HG03521 (cell line): ENCODE data around the gene WDFY4.

Experiments used
- ATAC-seq: cut with Tn5 transposase; IDR thresholded peaks from one replicate; pipeline ENCODE4 v1.9.1; 2021; ENCODE audit warnings: mild to moderate bottlenecking, moderate library complexity; ENCODE audit not compliant: unreplicated experiment

WDFY4 gene

DNA sequence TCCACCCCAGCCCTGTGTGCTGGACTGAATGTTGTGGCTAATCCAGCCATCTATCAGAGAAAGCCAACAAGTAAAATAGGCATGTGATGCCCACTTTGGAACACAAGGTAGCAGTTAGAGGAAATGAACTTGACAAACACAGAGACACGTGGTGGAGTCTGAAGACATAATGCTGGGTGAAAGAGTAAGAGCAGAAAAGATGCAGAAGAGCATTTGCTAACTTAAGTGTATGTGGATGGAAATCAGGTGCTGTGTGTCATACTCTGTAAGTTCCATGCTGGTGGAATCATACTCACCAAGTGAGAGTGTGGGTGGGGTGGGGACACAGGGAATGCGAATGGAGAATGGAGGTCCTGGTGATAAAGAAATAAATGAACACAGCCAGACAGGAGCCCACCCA, 22.8 kb downstream of the WDFY4 start:
- ATAC-seq: no peak

DNA sequence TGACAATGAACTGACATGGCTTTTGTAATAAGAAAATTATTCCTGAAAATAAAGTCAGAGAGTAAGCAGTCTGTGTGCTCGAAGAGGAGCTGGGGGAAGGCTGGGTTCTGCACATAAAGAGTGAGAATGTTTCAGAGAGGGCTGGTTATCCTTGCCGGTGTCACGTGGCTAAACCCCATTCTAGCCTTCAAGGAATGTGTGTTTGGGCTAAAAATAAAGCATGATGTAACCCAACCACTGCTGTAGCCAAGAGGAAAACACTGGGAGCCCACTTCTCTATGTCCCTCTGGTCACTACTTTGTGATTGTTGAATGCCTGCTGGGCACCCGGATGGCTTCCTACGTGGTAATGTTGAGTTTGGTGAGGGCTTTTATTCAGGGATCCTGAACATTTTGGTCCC, 23.5 kb downstream of the WDFY4 start:
- no peak for ATAC-seq

DNA sequence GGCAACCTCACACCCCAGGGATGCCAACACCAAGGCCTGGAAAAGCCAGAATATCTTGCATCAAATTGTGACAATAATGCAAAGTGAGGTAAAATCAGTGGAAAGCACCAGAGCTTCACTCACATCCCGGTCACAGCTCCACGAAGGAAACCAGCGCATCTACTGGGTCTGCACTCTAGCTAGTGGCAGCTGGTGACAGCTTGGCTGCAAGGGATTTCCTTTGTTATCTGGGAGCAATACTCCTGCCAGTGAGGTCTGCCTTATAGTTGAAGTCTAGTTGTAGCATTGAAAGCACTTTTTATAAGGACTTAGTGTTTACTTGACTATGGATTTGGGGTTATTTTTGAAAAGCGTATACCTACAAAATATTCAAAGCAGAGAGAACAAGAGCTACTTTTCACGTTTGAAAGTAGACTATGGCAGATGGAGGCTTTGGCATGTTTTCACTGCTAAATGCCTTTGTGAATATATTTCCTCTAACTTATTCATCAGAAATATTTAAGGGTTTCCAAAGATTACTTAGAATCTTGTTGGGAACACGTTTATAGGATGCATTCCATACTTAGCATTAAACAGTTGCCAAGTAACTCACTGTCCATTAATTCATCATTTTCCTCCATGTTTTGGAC, 26.1 kb downstream of the WDFY4 start:
- no peak for ATAC-seq

DNA sequence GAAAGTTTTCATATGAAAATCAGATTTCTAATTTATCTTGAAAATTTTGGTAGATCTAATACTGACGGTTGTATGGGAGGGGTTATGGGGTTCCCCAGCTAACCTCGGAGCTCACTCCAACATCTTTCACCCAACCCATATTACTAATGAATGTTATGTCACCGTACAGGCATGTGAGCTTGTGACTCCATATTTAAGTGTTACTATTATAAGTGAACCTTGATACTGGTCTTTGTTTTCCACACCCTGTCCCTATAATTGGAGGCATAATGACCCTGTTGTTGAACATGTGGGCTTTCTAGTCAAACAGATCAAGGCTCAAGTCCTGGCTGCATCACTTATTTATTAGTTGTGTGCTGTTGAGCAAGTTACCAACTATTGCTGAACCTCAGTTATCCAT, 27.2 kb downstream of the WDFY4 start:
- no peak for ATAC-seq

DNA sequence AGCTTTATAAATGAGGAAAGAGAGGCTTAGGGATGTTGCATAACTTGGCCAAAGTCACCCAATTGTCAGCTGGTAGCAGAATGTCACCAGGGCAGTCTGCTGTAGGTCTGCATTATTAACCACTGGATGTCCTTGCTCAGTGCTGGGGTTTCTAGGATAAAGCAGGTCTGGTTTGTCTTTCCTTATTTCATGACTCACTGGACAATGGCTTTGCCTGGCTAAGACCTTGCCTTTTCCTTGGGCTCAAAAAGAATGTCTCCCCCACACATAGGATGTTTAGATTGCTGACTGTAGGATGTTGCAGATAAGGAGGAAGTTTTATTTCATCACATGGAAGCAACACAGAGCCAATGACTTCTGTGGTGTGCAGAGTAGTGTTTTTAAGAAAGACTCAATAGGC, 29.4 kb downstream of the WDFY4 start:
- no peak for ATAC-seq

DNA sequence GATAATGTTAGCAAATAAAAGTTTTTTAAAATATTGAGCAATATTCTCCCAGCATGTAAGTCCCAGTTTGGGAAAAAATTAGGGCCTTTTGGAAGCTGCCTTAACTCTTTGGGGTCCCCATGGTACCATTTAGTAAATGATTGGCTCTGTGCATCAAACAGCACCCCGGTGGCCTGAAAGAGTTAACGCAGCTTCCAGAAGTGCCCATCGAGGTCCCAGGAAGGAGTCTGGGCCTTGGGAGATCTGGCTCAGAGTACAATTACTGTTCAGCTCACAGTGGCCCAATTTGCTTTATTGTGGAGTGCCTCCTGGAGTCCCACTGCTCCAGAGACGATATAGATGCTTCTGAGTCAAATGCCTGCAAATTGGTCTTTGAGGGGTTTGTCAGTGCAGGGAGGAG, 31.7 kb downstream of the WDFY4 start:
- ATAC-seq: no peak

DNA sequence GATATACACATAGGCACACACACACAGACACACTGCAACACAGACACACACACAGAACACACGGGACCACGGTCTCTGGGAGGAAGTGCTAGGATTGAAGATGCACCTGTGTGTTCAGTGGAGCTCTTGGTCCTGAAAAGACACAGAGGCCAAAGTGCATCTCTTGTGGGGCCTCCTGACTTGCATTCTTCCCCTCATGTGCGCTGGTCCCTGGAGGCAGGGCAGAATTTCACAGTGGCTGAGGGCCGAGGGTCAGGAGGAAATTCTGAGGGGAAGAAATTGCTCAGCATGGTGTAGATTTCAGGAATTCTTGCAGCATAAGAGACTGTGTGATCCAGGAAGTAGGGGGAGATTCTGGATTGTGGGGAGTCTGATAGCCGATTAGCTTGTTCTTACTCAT, 35.9 kb downstream of the WDFY4 start:
- ATAC-seq: no peak

DNA sequence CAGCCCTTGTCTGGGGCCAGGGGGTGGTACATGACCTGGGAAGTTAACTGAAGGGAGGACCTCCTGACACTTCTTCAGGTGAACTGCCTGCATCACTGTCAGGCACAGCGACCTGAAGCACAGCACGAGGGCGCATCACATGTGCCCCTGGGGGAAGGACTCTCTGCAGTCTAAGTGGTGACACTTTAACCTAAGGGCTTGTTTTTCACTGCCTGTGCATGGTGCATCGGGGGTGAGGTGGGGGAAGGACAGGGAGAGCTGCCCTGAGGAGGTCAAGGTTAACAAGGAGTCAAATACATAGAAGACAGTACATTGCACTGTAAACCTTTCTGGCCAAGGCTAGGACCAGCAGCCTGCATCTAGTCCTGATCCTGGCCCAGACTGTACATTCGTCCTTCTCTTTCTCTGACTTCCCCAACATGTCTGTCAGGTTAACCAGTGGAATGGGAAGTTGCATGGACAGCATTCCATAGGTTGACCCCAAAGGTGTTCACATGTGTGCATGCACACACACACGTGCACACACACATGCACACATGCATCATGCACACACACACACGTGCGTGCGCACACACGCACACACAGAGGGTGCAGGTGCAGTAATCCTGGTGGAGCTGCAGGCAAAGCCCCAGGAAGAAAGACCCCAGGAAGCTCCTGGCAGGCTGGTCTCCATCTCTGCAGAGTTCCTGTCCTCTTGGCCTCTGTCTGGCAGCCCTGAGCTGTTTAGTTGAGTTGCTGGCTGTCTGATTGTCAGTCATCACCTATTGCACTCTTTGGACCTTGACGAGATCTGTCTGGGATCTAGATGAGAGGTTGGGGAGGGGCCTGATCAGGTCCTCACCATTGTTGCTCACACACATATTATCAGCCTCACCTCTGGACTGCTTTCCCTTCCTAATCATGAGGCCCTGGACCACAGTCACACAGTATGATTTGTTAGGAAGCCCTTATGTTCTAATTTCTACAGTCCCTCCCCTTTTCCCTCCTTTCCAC, 37.8 kb downstream of the WDFY4 start:
- ATAC-seq: no peak

DNA sequence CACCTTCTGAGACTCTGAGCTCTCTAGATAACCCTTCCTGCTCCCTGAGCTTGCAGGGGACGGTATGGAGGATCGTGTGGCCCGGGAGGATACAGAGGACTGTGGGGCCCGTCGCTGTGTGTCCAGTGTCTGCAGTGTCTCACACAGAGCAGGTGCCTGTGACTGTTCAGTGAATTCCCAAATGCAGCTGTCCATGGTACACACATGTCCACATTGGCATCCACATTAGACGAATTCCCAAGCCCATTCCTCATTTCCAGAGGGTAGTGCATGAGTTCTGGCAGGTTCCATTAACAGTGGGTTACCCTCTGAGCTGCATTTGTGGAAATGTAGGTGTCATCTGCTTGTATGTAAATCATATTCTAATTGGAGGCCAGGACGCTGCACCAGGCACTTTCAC, 39.5 kb downstream of the WDFY4 start:
- no peak for ATAC-seq

DNA sequence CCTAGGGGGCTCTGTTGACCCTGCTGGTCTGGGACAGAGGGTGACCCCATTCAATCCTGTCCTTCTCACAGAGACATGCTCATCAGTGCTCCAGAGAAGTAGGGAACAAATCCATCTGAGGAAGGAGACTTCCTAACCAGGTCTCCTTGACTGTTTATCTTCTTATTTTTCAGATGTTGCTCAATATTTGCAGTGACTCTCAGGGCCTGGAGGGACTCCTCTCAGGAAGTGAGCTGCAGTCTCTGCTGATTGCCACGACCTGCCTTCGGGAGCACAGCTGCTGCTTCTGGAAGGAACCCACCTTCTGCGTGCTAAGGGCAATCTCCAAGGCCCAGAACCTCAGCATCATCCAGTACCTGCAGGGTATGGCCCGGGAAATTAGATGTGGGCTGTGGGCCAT, 41.0 kb downstream of the WDFY4 start:
- no peak for ATAC-seq

DNA sequence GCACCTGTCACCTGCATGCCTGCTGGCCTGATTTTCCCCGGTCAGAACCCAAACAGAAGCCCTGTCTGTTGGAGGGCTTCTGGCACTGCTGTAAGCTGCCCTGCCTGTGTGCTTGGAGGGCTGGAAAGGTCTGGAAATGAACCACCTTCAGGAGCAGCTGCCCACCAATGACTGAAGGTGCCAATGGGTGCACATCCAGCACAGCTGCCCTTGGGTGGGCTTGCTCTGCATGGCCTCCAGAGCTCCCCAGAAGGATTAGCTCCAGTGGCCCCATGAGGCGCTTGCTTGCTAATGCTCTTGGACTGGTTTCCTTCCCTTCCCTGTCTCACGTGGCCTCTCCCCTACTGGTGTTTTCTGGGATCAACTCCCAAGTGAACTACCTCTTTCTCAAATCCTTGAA, 43.2 kb downstream of the WDFY4 start:
- no peak for ATAC-seq

DNA sequence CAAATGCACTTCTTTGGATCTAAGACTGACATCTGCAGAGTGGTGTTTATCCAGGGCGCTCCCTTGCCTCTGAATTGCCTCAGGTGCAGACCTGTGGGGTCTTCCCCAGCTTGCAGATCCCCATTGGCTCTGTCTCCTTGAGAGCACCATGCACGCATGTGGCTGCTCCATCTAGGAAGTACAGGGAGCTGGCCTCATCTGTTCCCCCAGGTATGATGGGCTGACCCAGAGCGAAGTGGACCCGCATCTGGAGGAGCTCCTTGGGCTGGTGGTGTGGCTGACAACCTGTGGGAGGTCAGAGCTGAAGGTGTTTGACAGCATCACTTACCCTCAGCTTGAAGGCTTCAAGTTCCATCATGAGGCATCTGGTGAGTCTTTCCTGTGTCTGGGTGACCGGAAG, 44.5 kb downstream of the WDFY4 start:
- ATAC-seq: no peak

DNA sequence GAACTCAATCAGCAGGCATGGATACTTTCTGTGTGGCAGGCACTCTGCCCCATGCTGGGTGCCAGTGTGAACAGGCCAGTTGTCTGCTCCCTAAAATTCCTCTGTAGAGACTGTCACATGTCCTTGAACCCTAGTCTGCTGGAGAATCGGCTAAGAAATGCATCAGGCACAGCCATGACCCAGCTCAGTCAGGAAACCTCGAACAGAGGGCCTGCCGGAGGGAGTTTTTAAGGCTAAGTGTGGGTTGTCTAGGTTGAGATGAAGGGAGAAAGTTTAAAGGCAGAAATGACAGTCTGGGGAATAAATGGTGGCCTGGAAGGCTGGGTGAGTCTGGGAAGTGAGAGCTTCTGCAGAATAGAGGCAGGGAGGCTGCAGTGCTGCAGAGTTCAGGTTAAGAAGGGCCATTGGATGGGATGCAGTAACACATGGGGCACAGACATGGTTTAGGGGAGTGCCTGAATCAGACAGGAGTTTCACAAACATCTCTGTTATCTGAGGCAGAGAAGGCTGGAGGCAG, 45.3 kb downstream of the WDFY4 start:
- no peak for ATAC-seq

DNA sequence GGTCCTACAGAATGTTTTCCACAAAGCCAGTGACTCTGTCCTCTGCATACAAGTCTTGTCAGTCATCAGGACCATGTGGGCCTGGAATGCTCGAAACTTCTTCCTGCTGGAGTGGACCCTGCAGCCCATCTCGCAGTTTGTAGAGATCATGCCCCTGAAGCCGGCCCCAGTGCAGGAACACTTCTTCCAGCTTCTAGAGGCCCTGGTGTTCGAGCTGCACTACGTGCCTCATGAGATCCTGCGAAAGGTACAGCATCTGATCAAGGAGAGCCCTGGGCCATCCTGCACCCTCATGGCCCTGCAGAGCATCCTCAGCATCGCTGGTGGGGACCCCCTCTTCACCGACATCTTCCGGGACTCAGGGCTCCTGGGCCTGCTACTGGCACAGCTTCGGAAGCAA, 46.5 kb downstream of the WDFY4 start:
- no peak for ATAC-seq

DNA sequence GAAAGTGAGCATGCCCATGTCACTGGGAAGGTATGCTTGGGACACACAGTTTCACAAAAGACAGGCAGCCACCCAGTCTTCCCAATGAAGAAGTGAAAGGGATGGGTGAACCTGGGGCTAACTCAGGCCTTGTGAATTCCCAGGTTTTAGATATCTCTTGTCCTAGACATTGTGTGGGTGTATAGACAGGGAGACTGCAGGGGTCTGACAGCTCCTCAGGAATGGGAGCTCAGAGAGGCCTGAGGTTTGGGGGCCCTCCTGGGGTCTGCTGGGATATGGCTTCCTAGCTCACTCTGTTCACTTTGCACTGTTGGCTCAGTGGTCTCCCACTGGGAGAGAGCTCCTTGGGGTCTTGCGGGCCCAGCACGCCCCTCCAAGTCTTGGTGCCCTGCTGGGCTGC, 47.0 kb downstream of the WDFY4 start:
- no peak for ATAC-seq

DNA sequence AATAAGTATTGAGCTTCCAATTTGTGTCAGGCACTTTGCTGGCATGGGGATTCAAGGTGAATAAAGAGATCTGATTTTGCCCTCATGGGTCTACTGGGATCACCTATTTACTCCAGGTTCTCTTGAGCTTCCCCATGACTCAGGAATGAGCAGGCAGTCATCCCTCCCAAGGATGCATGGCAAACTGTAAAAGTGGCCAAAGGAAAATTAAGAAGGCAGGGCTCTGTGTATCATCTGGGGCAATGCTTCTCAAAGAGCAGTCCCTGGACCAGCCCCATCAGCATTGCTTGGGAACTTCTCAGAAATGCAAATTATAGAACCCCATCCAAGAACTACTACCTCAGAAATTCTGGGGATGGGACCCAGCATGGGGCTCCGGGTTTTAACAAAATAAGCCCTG, 48.7 kb downstream of the WDFY4 start:
- no peak for ATAC-seq

DNA sequence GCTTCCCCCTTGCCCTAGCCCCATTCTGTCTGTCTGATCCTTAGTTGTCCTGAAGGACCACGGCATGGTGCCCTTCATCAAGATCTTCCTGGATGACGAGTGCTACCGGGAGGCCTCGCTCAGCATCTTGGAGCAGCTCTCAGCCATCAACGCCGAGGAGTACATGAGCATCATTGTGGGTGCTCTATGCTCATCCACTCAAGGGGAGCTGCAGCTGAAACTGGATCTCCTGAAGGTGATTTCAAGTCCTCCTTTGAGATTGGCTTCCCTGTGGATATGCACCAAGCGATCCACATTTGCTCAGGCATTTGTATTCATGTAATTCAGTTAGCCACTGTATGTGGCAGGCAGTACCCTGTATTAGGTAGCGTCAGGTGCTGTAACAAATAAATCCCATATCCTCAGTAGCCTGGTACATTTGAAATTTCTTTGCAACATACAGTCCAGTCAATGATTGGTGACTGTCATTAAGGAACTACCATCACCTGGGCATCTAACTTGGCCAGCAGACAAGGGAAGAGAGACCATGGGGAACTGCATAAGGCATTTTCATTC, 51.2 kb downstream of the WDFY4 start:
- ATAC-seq: no peak

DNA sequence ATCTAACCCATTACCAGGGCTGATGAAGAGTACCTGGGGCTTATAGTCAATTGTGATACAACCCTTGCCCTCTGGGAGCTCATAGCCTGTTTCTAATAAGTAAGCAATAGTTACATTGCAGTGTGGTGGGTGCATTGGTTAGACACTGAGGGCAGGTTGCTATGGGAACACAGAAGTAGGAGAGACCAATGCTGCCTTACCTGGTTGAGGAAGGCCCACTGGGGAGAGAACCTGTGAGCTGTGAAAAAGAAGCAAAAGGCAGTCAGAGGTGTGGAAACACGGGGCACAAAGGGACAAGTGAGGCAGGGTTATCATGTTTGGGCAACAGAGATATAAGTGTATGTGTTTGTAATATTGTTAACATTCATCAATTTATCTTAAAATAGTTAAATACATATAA, 51.9 kb downstream of the WDFY4 start:
- ATAC-seq: no peak

DNA sequence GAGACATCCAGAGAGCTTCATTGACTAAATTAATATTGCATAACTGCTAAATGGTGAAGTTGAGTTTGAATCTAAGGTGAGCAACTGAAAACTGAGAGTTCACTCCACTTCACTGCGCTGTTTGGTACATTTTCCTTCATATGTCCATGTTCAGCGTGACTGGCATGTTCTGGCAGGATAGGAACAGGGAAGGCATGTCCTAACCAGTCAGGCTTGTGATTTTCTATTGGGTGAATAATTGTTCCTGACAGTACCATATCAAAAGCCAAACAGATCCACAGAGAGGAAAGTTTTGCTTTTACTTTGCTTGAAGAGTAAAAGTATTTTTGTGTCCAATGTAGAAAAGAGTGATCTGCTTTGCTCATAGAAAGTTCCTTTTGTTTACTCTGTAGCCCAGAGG, 53.2 kb downstream of the WDFY4 start:
- ATAC-seq: no peak

DNA sequence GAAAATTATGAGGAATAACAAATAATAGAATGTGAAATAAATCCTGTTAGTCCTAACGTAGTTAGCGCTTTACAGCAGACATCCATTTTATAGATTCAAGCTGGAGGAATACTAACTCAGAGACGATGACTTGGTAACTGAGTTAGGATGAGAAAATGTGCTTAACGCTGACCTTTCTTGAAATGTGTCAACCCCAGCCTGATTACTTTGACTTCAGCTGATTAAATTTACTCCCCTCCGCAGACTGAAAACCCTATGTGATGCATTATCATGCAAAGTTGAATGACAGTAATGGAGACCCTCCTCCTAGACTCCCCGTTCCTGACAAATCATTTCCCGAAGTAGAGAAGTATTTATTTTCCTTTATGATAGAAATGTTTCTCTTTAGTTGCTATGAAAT, 54.5 kb downstream of the WDFY4 start:
- ATAC-seq: no peak

DNA sequence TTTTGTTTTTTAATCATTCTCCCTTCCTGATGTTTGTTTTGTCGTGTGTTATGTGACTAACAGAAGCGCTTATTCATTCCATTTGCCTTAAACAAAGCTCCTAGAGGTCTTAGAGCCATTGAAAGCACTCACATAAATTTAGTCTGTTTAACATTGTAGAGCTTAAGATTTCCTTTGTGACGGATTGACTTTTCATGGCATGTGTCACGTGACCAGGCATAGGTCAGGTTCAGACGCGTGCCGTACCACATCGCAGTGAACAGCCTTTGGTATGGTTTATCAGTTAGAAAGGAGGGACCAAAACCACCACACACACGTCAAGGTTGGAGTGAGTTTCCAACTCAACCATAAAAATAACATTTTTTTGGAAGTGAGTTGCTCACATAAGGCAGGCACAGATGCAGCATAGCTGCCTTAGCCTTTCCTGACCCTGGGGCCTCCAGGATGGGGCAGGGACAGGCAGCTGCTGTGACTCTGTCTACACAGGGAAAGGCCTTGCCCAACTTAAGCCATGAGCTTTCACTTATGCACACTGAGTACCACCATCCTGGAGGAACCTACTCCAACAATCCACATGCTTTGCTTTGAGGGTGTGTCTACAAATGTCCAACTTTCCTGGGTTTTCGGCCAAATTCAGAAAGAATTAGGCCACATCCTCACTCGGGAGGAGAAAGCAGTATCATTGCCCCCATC, 55.5 kb downstream of the WDFY4 start:
- ATAC-seq: no peak
